Neural crest cell (in vitro differentiated cells): ENCODE data around the gene KCNT2. TPM values are rescaled to one million over a fixed set of nuclear protein-coding genes. Genes with fewer than 3 reads are reported as not detected.

ENCODE experiments used
- DNase-seq: peaks from one replicate; pipeline ENCODE4 v3.0.0; 2021; ENCODE audit warnings: low read depth, mixed read lengths, low spot score
- H3K27ac Mint-ChIP-seq: one replicate; pipeline ENCODE4 v1.8.0; 2021; ENCODE audit warnings: mild to moderate bottlenecking, mixed read lengths; ENCODE audit not compliant: unreplicated experiment
- H3K27me3 Mint-ChIP-seq: 2 replicates; pipeline ENCODE4 v1.8.0; 2021; ENCODE audit warnings: low read depth, mild to moderate bottlenecking, mixed read lengths
- H3K36me3 Mint-ChIP-seq: 2 replicates; pipeline ENCODE4 v1.8.0; 2021; ENCODE audit warnings: low read depth, mild to moderate bottlenecking, mixed read lengths
- H3K4me1 Mint-ChIP-seq: 2 replicates; pipeline ENCODE4 v1.8.0; 2021; ENCODE audit warnings: mixed read lengths
- H3K4me3 Mint-ChIP-seq: one replicate; pipeline ENCODE4 v1.8.0; 2021; ENCODE audit warnings: mild to moderate bottlenecking, mixed read lengths
- H3K9me3 Mint-ChIP-seq: 2 replicates; pipeline ENCODE4 v1.8.0; 2021; ENCODE audit warnings: mixed read lengths
- total RNA-seq: library from RNA; stranded (reverse); gene quantifications from 2 replicates; pipeline ENCODE4 v1.2.1, GENCODE V29; 2021
- TF ChIP-seq, protein P1 (sequence below): fragments of 200-600 bp; sonication (generic); conservative IDR thresholded peaks from 2 replicates; pipeline ENCODE4 v1.5.0; 2021; ENCODE audit warnings: antibody characterized with exemption, mild to moderate bottlenecking

The KCNT2 gene
- total RNA-seq, 1 donor from 2014 or later: 12.6 TPM

DNA sequence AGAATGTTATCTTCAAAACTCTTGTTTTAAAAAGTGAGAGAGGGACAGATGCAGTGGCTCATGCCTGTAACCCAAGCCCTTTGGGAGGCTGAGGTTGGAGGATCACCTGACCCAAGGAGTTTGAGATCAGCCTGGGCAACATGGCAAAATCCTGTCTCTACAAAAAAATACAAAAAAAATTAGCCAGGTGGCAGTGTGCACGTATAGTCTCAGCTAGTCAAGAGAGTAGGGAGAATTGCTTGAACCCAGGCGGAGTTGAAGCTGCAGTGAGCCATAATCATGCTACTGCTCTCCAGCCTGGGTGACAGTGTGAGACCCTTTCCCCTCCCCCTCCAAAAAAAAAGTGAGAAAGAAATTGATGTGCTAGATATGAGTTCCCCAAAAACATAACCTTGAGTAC is 131.0 kb downstream of the KCNT2 start:
- Mint-ChIP-seq H3K4me1 (no peaks in the 10 kb centered on the region), H3K4me3 (no peak overlapping the region), H3K9me3 (no peaks in the 10 kb centered on the region), H3K36me3 (peaks cover 12% of the 10 kb centered on the region), H3K27ac (no peak overlapping the region), H3K27me3 (no peaks in the 10 kb centered on the region)
- TF ChIP-seq, protein P1, sequence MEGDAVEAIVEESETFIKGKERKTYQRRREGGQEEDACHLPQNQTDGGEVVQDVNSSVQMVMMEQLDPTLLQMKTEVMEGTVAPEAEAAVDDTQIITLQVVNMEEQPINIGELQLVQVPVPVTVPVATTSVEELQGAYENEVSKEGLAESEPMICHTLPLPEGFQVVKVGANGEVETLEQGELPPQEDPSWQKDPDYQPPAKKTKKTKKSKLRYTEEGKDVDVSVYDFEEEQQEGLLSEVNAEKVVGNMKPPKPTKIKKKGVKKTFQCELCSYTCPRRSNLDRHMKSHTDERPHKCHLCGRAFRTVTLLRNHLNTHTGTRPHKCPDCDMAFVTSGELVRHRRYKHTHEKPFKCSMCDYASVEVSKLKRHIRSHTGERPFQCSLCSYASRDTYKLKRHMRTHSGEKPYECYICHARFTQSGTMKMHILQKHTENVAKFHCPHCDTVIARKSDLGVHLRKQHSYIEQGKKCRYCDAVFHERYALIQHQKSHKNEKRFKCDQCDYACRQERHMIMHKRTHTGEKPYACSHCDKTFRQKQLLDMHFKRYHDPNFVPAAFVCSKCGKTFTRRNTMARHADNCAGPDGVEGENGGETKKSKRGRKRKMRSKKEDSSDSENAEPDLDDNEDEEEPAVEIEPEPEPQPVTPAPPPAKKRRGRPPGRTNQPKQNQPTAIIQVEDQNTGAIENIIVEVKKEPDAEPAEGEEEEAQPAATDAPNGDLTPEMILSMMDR: no peak
- no peak for DNase-seq

DNA sequence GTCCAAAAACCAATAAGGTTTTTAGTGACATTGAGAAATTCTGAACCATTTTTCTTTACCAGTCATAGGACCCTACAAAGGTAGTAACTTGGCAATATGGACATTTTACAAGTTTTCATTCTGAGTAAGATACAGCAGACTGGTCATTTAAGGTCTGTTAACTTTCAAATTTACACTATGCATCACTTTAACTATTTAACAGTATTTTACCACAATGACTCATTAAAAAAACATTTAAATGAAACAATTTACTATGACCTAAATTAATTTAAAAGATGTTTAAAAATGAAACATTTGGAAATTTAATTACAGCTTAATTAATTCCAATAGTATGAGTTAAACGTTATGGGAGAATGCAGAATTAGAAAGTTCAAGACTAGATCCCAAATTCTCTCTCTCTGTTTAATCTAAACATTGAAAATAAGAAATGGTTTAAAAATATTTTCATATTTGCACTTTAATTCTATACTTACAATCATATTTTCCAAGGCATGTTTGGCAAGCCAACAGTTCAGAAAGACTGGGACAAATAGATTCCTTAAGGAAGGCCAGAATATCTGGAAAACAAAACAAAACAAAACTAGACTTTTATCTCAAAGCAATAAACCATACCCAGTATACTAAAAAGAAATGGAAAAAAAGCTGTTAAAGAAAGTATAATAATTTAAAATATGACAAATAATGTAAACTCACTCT is 140.9 kb downstream of the KCNT2 start:
- Mint-ChIP-seq H3K9me3 (no peaks in the 10 kb centered on the region), H3K36me3 (peaks cover 4% of the 10 kb centered on the region), H3K27me3 (no peaks in the 10 kb centered on the region), H3K27ac (no peak overlapping the region), H3K4me3 (no peak overlapping the region), H3K4me1 (no peaks in the 10 kb centered on the region)
- no peak for DNase-seq
- TF ChIP-seq, protein P1: no peak

DNA sequence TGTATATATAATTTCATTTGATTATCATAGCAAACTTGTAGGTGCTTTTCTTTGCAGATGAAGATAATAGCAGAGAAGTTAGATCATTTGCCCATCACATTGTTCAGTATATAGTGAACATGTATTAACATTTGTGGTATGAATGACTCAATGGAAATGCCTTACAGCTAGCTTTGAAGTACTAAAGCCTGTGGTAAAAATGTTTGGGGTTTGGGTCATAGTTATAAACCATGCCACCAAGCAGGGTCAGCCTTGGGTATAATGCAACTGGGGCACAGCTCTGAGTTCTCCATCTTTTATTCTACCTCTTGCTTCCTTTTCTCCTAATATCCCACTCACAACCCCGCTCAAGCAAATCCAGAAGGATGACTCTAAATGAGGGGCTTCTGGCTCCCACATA is 141.6 kb downstream of the KCNT2 start:
- H3K36me3 Mint-ChIP-seq: peaks cover 4% of the 10 kb centered on the region
- no peak overlapping the region for H3K27ac Mint-ChIP-seq
- DNase-seq: no peak
- no peaks in the 10 kb centered on the region for H3K4me1 Mint-ChIP-seq
- TF ChIP-seq, protein P1: no peak
- no peaks in the 10 kb centered on the region for H3K27me3 Mint-ChIP-seq
- H3K4me3 Mint-ChIP-seq: no peak overlapping the region
- H3K9me3 Mint-ChIP-seq: no peaks in the 10 kb centered on the region

DNA sequence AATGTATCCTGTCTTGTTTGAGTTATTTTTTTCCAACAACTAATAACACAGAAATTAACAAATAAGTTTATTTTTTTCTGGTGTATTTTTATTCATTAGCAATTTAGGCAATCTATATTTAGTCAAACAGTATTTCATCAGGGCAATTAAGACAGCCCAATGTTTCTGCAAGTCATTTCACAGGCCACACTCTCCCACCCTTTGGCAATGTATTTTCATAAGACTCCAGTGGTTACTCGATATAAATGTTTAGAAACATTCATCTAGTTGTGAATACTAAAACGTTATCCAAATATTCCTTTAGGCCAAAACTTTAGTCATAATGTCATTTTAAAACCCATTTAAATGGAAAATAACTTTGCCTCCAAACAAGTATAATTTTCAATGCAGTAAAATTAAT is 142.1 kb downstream of the KCNT2 start:
- Mint-ChIP-seq H3K36me3 (peaks cover 4% of the 10 kb centered on the region), H3K4me1 (no peaks in the 10 kb centered on the region), H3K9me3 (no peaks in the 10 kb centered on the region), H3K27me3 (no peaks in the 10 kb centered on the region), H3K4me3 (no peak overlapping the region), H3K27ac (no peak overlapping the region)
- TF ChIP-seq, protein P1: no peak
- no peak for DNase-seq

DNA sequence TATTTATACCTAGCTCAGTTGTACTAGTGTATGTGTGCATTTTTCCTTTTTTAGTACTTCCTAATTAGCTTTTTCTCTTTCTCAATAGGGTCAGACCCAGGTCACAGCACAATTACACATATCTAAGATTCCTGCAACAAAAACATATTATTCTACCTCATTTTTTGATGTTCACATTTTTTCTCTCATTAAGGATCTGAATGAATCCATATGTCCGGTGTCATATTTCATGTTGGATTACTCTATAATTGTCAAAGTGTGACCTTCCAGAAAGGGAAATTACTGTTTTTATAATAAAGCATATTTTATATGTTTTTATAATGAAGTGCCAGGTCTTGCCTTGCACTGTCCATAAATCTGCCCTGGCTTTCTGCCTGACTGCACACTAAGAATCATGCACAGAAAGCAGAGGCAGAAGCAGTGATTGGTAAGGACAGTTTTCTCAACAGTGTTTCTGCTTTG is 143.7 kb downstream of the KCNT2 start:
- H3K36me3 Mint-ChIP-seq: peaks cover 4% of the 10 kb centered on the region
- H3K9me3 Mint-ChIP-seq: no peaks in the 10 kb centered on the region
- H3K27ac Mint-ChIP-seq: no peak overlapping the region
- no peak for DNase-seq
- H3K4me1 Mint-ChIP-seq: no peaks in the 10 kb centered on the region
- no peak overlapping the region for H3K4me3 Mint-ChIP-seq
- TF ChIP-seq, protein P1: no peak
- no peaks in the 10 kb centered on the region for H3K27me3 Mint-ChIP-seq
